Left lung (tissue), 10 donors: ENCODE measurements around the gene KLF13. TPM values are rescaled to one million over a fixed set of nuclear protein-coding genes. Genes with fewer than 3 reads are reported as not detected.

Experiments
- ATAC-seq: fragments of 200-7000 bp; cut with Tn5 transposase; one replicate; pipeline ENCODE4 v1.9.1; 2020; ENCODE audit warnings: moderate library complexity
- DNase-seq, 4 donors: peaks; one replicate each; pipeline ENCODE4 v3.0.0-alpha.2; 2013 to 2020
- H3K27ac ChIP-seq, 2 donors: fragments of 200-600 bp; sonication (generic) in 1 of 2; one replicate each; pipeline versions ENCODE4 v1.5.0 to v1.8.0; 2020 to 2021
- H3K27me3 ChIP-seq, 2 donors: fragments of 200-600 bp; sonication (generic) in 1 of 2; one replicate each; pipeline versions ENCODE4 v1.5.0 to v1.8.0; 2020 to 2021
- H3K36me3 ChIP-seq, 2 donors: fragments of 200-600 bp; sonication (generic) in 1 of 2; one replicate each; pipeline versions ENCODE4 v1.5.0 to v1.8.0; 2020 to 2021
- H3K4me1 ChIP-seq, 2 donors: fragments of 200-600 bp; one replicate each; pipeline ENCODE4 v1.8.0; 2021
- H3K4me3 ChIP-seq, 2 donors: fragments of 200-600 bp; sonication (generic) in 1 of 2; one replicate each; pipeline versions ENCODE4 v1.5.0 to v1.8.0; 2020 to 2021; ENCODE audit warnings: mild to moderate bottlenecking in 1 of 2
- H3K9me3 ChIP-seq, 2 donors: fragments of 200-600 bp; sonication (generic) in 1 of 2; one replicate each; pipeline versions ENCODE4 v1.5.0 to v1.8.0; 2020 to 2021
- CTCF ChIP-seq, 2 donors: fragments of 200-600 bp; sonication (generic) in 1 of 2; IDR thresholded peaks; one replicate each; pipeline versions ENCODE4 v1.5.0 to v1.8.0; 2021; ENCODE audit warnings: antibody characterized with exemption in 2 of 2
- intact Hi-C, 2 donors: fragments of 100-400 bp; cut with DNase I; formaldehyde crosslinking; loops; one replicate each; pipeline versions ENCODE4 v1.11.2 to v1.14.2; 2022
- polyA plus RNA-seq, 6 donors: library from polyadenylated mRNA; unstranded; fragments of 120-200 nt; gene quantifications; one replicate each; pipeline ENCODE4 v1.2.1, GENCODE V29; 2013; ENCODE audit not compliant: insufficient read length in 6 of 6
- total RNA-seq, 2 donors: library from RNA; stranded (reverse); fragmentation: NEBNext Ultra II Directional; extraction: Animal tissue kit (Norgen Biotek cat#: 25700); gene quantifications; one replicate each; pipeline ENCODE4 v1.2.1, GENCODE V29; 2021
- donor health status: DM: no; HTN: yes; CAD: no.
- donor health status: DM: no; HTN: no; CAD: no.

KLF13 gene
- total and polyA plus RNA-seq, 8 donors: 44.7 to 116 (median 61.4) TPM

GRCh38 chr15:31300208-31300661, 26.4 kb upstream of the KLF13 start:
- Histone ChIP-seq H3K27ac (no peak overlapping the region), H3K9me3 (no peaks in the 10 kb centered on the region), H3K4me3 (no peak overlapping the region), H3K36me3 (no peaks in the 10 kb centered on the region), H3K27me3 (no peaks in the 10 kb centered on the region), H3K4me1 (peaks cover 3 to 31% of the 10 kb centered on the region in 2 donors)
- no peak for TF ChIP-seq CTCF (IDR thresholded peaks at IDR 0.05)
- intact Hi-C loops: no loop called here
- ATAC-seq (no peak), DNase-seq (no peak)

GRCh38 chr15:31300981-31301672, 25.5 kb upstream of the KLF13 start:
- TF ChIP-seq CTCF (IDR thresholded peaks at IDR 0.05): no peak
- H3K27me3 ChIP-seq: no peaks in the 10 kb centered on the region
- no peaks in the 10 kb centered on the region for H3K9me3 ChIP-seq
- H3K4me1 ChIP-seq: peaks cover 2 to 30% of the 10 kb centered on the region in 2 donors
- no peak overlapping the region for H3K4me3 ChIP-seq
- intact Hi-C loops: no loop called here
- H3K27ac ChIP-seq: no peak overlapping the region
- no peak for ATAC-seq
- no peaks in the 10 kb centered on the region for H3K36me3 ChIP-seq
- DNase-seq: no peak

GRCh38 chr15:31301673-31301990, 25.0 kb upstream of the KLF13 start:
- no peak overlapping the region for H3K4me3 ChIP-seq
- H3K4me1 ChIP-seq: peaks cover 0 to 25% of the 10 kb centered on the region in 2 donors
- no peaks in the 10 kb centered on the region for H3K9me3 ChIP-seq
- ATAC-seq (no peak), DNase-seq (no peak)
- no peaks in the 10 kb centered on the region for H3K36me3 ChIP-seq
- no peak for TF ChIP-seq CTCF (IDR thresholded peaks at IDR 0.05)
- no peak overlapping the region for H3K27ac ChIP-seq
- intact Hi-C loops: no loop called here
- no peaks in the 10 kb centered on the region for H3K27me3 ChIP-seq

GRCh38 chr15:31302029-31302657, 24.5 kb upstream of the KLF13 start:
- no peaks in the 10 kb centered on the region for H3K9me3 ChIP-seq
- ATAC-seq (no peak), DNase-seq (no peak)
- no peak for TF ChIP-seq CTCF (IDR thresholded peaks at IDR 0.05)
- intact Hi-C loops: no loop called here
- no peak overlapping the region for H3K4me3 ChIP-seq
- H3K27ac ChIP-seq: no peak overlapping the region
- H3K27me3 ChIP-seq: peaks cover 0 to 3% of the 10 kb centered on the region in 2 donors
- peaks cover 0 to 20% of the 10 kb centered on the region in 2 donors for H3K4me1 ChIP-seq
- H3K36me3 ChIP-seq: no peaks in the 10 kb centered on the region
